Peyer's patch (tissue), 4 donors: Measurements from ENCODE around the gene TMEM17. TPM values are rescaled to one million over a fixed set of nuclear protein-coding genes. Genes with fewer than 3 reads are reported as not detected.

ENCODE experiments used
- DNase-seq, 3 donors: peaks; one replicate each; pipeline ENCODE4 v3.0.0-alpha.2; 2017 to 2019
- H3K27ac ChIP-seq, 4 donors: fragments of 200-600 bp; sonication (generic); one replicate each; pipeline ENCODE4 v1.5.1; 2016 to 2019
- H3K27me3 ChIP-seq, 2 donors: fragments of 200-600 bp; sonication (generic); one replicate each; pipeline ENCODE4 v1.5.1; 2019
- H3K36me3 ChIP-seq, 3 donors: fragments of 200-600 bp; sonication (generic); one replicate each; pipeline ENCODE4 v1.5.1; 2016 to 2019
- H3K4me1 ChIP-seq, 4 donors: fragments of 200-600 bp; sonication (generic); one replicate each; pipeline ENCODE4 v1.5.1; 2016 to 2019
- H3K4me3 ChIP-seq, 4 donors: fragments of 200-600 bp; sonication (generic); 1 replicate in 3 of 4; 2 replicates in 1 of 4; pipeline ENCODE4 v1.5.1; 2016 to 2019; ENCODE audit warnings: mild to moderate bottlenecking in 1 of 4
- H3K9me3 ChIP-seq, 4 donors: fragments of 200-600 bp; sonication (generic); one replicate each; pipeline ENCODE4 v1.5.1; 2016 to 2019; ENCODE audit warnings: mild to moderate bottlenecking in 1 of 4
- CTCF ChIP-seq, 6 experiments: fragments of 450-650 bp in 4 of 6; fragments of 200-600 bp in 2 of 6; sonication (generic) in 1 of 6; IDR thresholded peaks; one replicate each; pipeline ENCODE4 v1.5.1; 2017 to 2019; ENCODE audit warnings: antibody characterized with exemption in 6 of 6, mild to moderate bottlenecking in 3 of 6, moderate library complexity in 1 of 6
- POLR2A ChIP-seq, 2 donors: fragments of 450-650 bp; IDR thresholded peaks; one replicate each; pipeline ENCODE4 v1.5.1; 2017; ENCODE audit warnings: antibody characterized with exemption in 2 of 2, mild to moderate bottlenecking in 2 of 2, moderate library complexity in 2 of 2
- total RNA-seq, 4 donors: library from RNA; depleted of rRNA; stranded (reverse); fragments of >200 nt; gene quantifications; one replicate each; pipeline ENCODE4 v1.1.0, GENCODE V29; 2016

TMEM17 gene
- total RNA-seq, 4 donors from 2014 or later, result 0.67 to 1.8 TPM; not detected in 2

DNA sequence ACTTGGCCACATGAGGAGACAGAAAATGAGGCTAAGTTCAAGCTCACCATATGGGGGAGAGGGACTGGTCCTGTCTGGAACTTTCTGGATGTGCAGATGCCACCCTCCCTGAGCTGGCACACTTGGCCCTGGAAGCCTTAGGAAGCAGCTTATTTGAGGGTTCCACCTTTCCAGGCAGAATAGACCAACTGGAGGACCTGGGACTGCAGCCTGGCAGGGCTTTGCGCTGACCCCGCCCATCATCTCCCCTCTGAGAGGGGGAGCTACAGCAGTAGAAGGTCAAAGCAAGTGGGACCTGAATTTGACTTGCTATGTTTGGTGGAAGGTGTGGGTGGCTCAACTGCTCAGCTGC lies 39.5 kb downstream of the TMEM17 start:
- Histone ChIP-seq H3K9me3 (no peaks in the 10 kb centered on the region), H3K36me3 (no peaks in the 10 kb centered on the region), H3K27me3 (no peaks in the 10 kb centered on the region), H3K4me1 (no peaks in the 10 kb centered on the region), H3K4me3 (no peak overlapping the region), H3K27ac (no peak overlapping the region)
- no peak for DNase-seq
- TF ChIP-seq CTCF (IDR thresholded peaks at IDR 0.05), result no peak
- no peak for TF ChIP-seq POLR2A (IDR thresholded peaks at IDR 0.05)

GRCh38 chr2:62465741-62466502 lies 40.1 kb downstream of the TMEM17 start:
- Histone ChIP-seq H3K27me3 (no peaks in the 10 kb centered on the region), H3K4me1 (no peaks in the 10 kb centered on the region), H3K9me3 (no peaks in the 10 kb centered on the region), H3K36me3 (no peaks in the 10 kb centered on the region), H3K27ac (no peak overlapping the region), H3K4me3 (no peak overlapping the region)
- TF ChIP-seq POLR2A (IDR thresholded peaks at IDR 0.05) (no peak), CTCF (IDR thresholded peaks at IDR 0.05) (no peak)
- DNase-seq, result no peak

DNA sequence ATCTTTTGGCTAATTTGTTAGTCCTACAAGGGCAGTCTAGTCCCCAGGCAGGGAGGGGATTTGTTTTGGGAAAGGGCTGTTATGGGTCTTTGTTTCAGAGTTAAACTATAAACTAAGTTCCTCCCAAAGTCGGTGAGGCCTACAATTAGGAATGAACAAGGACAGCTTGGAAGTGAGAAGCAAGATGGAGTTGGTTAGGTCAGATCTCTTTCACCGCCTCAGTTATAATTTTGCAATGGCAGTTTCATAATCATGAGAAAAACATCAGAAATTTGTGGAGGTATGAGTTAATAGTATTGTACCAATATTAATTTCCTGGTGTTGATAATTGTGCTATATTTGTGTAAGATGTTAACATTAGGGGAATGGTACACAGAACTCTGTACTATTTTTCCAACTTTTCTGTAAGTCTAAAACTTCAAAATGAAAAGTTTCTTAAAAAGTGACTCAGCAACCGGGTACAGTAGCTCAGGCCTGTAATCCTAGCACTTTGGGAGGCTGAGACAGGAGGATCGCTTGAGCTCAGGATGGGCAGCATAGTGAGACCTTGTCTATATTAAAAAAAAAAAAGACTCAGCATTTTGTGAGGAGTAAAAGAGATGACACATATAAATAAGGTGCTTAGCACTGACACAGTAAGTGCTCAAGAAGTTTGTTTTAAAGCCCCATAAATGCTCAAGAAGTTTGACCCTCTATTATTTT lies 40.8 kb downstream of the TMEM17 start:
- Histone ChIP-seq H3K36me3 (no peaks in the 10 kb centered on the region), H3K27me3 (no peaks in the 10 kb centered on the region), H3K27ac (no peak overlapping the region), H3K4me3 (no peak overlapping the region), H3K9me3 (no peaks in the 10 kb centered on the region), H3K4me1 (no peaks in the 10 kb centered on the region)
- no peak for DNase-seq
- TF ChIP-seq CTCF (IDR thresholded peaks at IDR 0.05), result no peak
- no peak for TF ChIP-seq POLR2A (IDR thresholded peaks at IDR 0.05)

- TF ChIP-seq CTCF (IDR thresholded peaks at IDR 0.05) (no peak), POLR2A (IDR thresholded peaks at IDR 0.05) (no peak)
- Histone ChIP-seq H3K4me3 (no peak overlapping the region), H3K36me3 (no peaks in the 10 kb centered on the region), H3K9me3 (no peaks in the 10 kb centered on the region), H3K27me3 (no peaks in the 10 kb centered on the region), H3K4me1 (no peaks in the 10 kb centered on the region), H3K27ac (no peak overlapping the region)
- DNase-seq, result no peak
Observed at GRCh38 chr2:62464221-62465007, 41.6 kb downstream of the TMEM17 start.

- H3K27ac ChIP-seq, result no peak overlapping the region
- DNase-seq, result no peak
- no peaks in the 10 kb centered on the region for H3K9me3 ChIP-seq
- TF ChIP-seq CTCF (IDR thresholded peaks at IDR 0.05) (no peak), POLR2A (IDR thresholded peaks at IDR 0.05) (no peak)
- H3K27me3 ChIP-seq, result no peaks in the 10 kb centered on the region
- no peaks in the 10 kb centered on the region for H3K36me3 ChIP-seq
- no peak overlapping the region for H3K4me3 ChIP-seq
- peaks cover 0 to 5% (median under 1%) of the 10 kb centered on the region in 4 donors for H3K4me1 ChIP-seq
Observed at GRCh38 chr2:62462211-62462610, 43.8 kb downstream of the TMEM17 start.
